ENCODE results near the gene BTBD18.

BTBD18 gene

DNA sequence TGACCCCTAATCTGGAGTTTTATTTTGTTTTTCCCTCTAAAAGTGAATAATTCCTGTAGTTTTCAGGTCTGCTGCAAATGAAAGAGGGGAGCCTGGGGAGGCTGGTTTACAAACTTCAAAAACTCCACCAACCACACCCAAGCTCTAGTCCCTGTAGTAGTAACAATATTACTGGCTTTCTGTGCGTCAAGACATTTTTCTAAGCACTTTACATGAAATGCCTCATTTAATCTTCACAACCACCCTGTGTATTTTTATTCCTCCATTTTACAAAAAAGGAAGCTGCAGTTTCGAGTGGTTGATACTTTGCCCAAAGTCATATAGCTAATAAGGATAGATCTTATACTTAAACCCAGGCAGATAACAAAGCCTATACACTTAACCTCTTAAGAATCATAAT, 33.5 kb upstream of the BTBD18 start:
- Histone ChIP-seq H4K91ac (ENCODE audit: low read depth, low read length, poor library complexity) (no peak overlapping the region), H3K9ac (ENCODE audit: low read depth, low read length, poor library complexity) (no peak overlapping the region)

DNA sequence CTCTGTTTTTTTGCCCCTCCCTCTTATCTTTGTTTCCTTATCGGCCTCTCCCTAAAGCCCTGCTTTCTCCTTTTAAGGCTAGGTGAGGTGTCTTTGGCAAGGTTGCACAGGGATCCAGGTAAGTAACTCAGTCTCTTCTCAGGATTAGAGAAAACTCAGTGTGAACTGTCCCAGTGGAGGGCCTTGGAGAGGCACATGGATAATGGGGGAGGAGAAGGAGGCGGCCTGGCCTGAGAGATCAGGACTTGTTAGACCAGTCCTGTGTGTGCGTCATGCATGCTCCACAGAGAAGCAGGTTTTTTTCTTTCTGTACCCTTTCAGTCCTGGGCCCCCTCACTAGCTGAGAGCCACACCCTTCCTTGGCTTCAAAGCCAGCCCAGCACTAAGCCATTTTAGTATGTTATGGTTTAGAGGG, 29.9 kb upstream of the BTBD18 start:
- DNase-seq (ENCODE audit: low spot score) = no peak
- Histone ChIP-seq H4K8ac (ENCODE audit: low read depth, low read length) (no peak overlapping the region), H2BK120ac (ENCODE audit: low read depth, low read length) (no peak overlapping the region), H3K9ac (ENCODE audit: low read depth, low read length, poor library complexity) (no peak overlapping the region), H2BK15ac (ENCODE audit: low read length) (no peak overlapping the region), H2AFZ (ENCODE audit: low read length) (no peak overlapping the region), H3K23ac (ENCODE audit: low read depth, low read length, poor library complexity) (no peak overlapping the region), H2BK5ac (ENCODE audit: low read length) (no peak overlapping the region), H3K79me1 (ENCODE audit: low read depth, low read length) (no peaks in the 10 kb centered on the region), H2AK5ac (ENCODE audit: low read depth, low read length) (no peak overlapping the region), H3K9me3 (replicated peaks in 1 of 2; ENCODE audit: control insufficient read depth in 2 of 2, insufficient read depth in 1 of 2, low read depth in 1 of 2, low read length in 2 of 2) (no peaks in the 10 kb centered on the region), H3K27ac (replicated peaks; ENCODE audit: low read length) (peak overlapping the region; percentile 24), H3K4me3 (ENCODE audit: low read length in 2 of 2) (no peak overlapping the region), H4K91ac (ENCODE audit: low read depth, low read length, poor library complexity) (no peak overlapping the region), H3K4me2 (ENCODE audit: insufficient read depth, low read length, poor library complexity, severe bottlenecking) (no peak overlapping the region), H3K4ac (ENCODE audit: low read length) (no peak overlapping the region), H3K27me3 (ENCODE audit: control insufficient read depth in 3 of 3, insufficient read depth in 3 of 3, low read depth in 1 of 3, low read length in 3 of 3) (no peaks in the 10 kb centered on the region), H3K4me1 (ENCODE audit: control insufficient read depth in 2 of 2, insufficient read depth in 1 of 2, low read depth in 1 of 2, low read length in 2 of 2) (peaks cover 19 to 23% of the 10 kb centered on the region in 2 donors), H3K14ac (ENCODE audit: low read length) (no peak overlapping the region), H2BK12ac (ENCODE audit: low read length) (no peak overlapping the region), H3K18ac (ENCODE audit: low read length) (no peak overlapping the region), H3K36me3 (replicated peaks in 1 of 2; ENCODE audit: control insufficient read depth in 2 of 2, insufficient read depth in 2 of 2, low read length in 2 of 2) (peaks cover 0 to 40% of the 10 kb centered on the region in 2 donors)
- no CpG with 5 or more reads among the region's 3 CpGs for WGBS, 2 donors (ENCODE audit: extremely low coverage in 2 of 2, insufficient read length in 2 of 2, insufficient replicate concordance in 1 of 2)

More for the DNA sequence above, 33.5 kb upstream of the BTBD18 start:
- no peak overlapping the region for H2AFZ ChIP-seq (ENCODE audit: low read length)
- H3K4ac ChIP-seq (ENCODE audit: low read length) = no peak overlapping the region
- H2BK15ac ChIP-seq (ENCODE audit: low read length) = no peak overlapping the region
- H2BK120ac ChIP-seq (ENCODE audit: low read depth, low read length) = no peak overlapping the region
- H3K4me2 ChIP-seq (ENCODE audit: insufficient read depth, low read length, poor library complexity, severe bottlenecking) = no peak overlapping the region
- H4K8ac ChIP-seq (ENCODE audit: low read depth, low read length) = no peak overlapping the region
- peaks cover 0 to 60% of the 10 kb centered on the region in 2 donors for H3K36me3 ChIP-seq (replicated peaks in 1 of 2; ENCODE audit: control insufficient read depth in 2 of 2, insufficient read depth in 2 of 2, low read length in 2 of 2)
- H2BK12ac ChIP-seq (ENCODE audit: low read length) = no peak overlapping the region
- no CpG with 5 or more reads among the region's 2 CpGs for WGBS, 2 donors (ENCODE audit: extremely low coverage in 2 of 2, insufficient read length in 2 of 2, insufficient replicate concordance in 1 of 2)
- H2BK5ac ChIP-seq (ENCODE audit: low read length) = no peak overlapping the region
- H3K14ac ChIP-seq (ENCODE audit: low read length) = no peak overlapping the region
- no peaks in the 10 kb centered on the region for H3K27me3 ChIP-seq (ENCODE audit: control insufficient read depth in 3 of 3, insufficient read depth in 3 of 3, low read depth in 1 of 3, low read length in 3 of 3)
- H3K4me1 ChIP-seq (ENCODE audit: control insufficient read depth in 2 of 2, insufficient read depth in 1 of 2, low read depth in 1 of 2, low read length in 2 of 2) = peaks cover 5 to 12% of the 10 kb centered on the region in 2 donors
- no peaks in the 10 kb centered on the region for H3K9me3 ChIP-seq (replicated peaks in 1 of 2; ENCODE audit: control insufficient read depth in 2 of 2, insufficient read depth in 1 of 2, low read depth in 1 of 2, low read length in 2 of 2)
- no peak overlapping the region for H2AK5ac ChIP-seq (ENCODE audit: low read depth, low read length)
- no peak overlapping the region for H3K27ac ChIP-seq (replicated peaks; ENCODE audit: low read length)
- no peak for DNase-seq (ENCODE audit: low spot score)
- H3K23ac ChIP-seq (ENCODE audit: low read depth, low read length, poor library complexity) = no peak overlapping the region
- H3K79me1 ChIP-seq (ENCODE audit: low read depth, low read length) = no peaks in the 10 kb centered on the region
- no peak overlapping the region for H3K18ac ChIP-seq (ENCODE audit: low read length)
- no peak overlapping the region for H3K4me3 ChIP-seq (ENCODE audit: low read length in 2 of 2)

DNA sequence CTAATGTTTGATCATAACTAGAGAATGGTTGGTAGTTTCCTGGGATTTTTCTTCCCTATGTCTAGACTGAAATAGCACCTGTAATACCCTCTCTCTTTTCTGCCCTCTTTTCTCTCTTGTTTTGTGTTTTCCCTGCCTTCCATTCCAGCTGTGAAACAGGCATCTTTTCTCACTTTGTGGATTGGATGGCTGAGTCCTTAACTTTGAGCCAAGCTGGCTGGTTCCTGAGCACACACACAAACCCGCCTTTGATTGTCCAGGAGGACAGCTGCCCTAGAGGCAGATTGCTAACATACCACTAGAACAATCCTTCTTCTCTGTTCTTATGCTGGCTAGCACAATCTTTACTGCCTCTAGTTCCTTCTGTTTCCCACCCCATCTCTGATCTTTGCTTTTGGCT, 27.7 kb upstream of the BTBD18 start:
- Histone ChIP-seq H3K9me3 (replicated peaks in 1 of 2; ENCODE audit: control insufficient read depth in 2 of 2, insufficient read depth in 1 of 2, low read depth in 1 of 2, low read length in 2 of 2) (no peaks in the 10 kb centered on the region), H3K27ac (replicated peaks; ENCODE audit: low read length) (peak overlapping the region; percentile 97), H2BK120ac (ENCODE audit: low read depth, low read length) (no peak overlapping the region), H3K23ac (ENCODE audit: low read depth, low read length, poor library complexity) (no peak overlapping the region), H3K36me3 (replicated peaks in 1 of 2; ENCODE audit: control insufficient read depth in 2 of 2, insufficient read depth in 2 of 2, low read length in 2 of 2) (peaks cover 0 to 35% of the 10 kb centered on the region in 2 donors), H2BK15ac (ENCODE audit: low read length) (no peak overlapping the region), H3K4me1 (ENCODE audit: control insufficient read depth in 2 of 2, insufficient read depth in 1 of 2, low read depth in 1 of 2, low read length in 2 of 2) (peaks cover 29 to 35% of the 10 kb centered on the region in 2 donors), H2AK5ac (ENCODE audit: low read depth, low read length) (no peak overlapping the region), H3K18ac (ENCODE audit: low read length) (no peak overlapping the region), H3K14ac (ENCODE audit: low read length) (no peak overlapping the region), H4K91ac (ENCODE audit: low read depth, low read length, poor library complexity) (no peak overlapping the region), H4K8ac (ENCODE audit: low read depth, low read length) (no peak overlapping the region), H2AFZ (ENCODE audit: low read length) (no peak overlapping the region), H3K27me3 (ENCODE audit: control insufficient read depth in 3 of 3, insufficient read depth in 3 of 3, low read depth in 1 of 3, low read length in 3 of 3) (no peaks in the 10 kb centered on the region), H2BK12ac (ENCODE audit: low read length) (no peak overlapping the region), H3K4ac (ENCODE audit: low read length) (no peak overlapping the region), H2BK5ac (ENCODE audit: low read length) (no peak overlapping the region), H3K79me1 (ENCODE audit: low read depth, low read length) (no peaks in the 10 kb centered on the region), H3K4me2 (ENCODE audit: insufficient read depth, low read length, poor library complexity, severe bottlenecking) (no peak overlapping the region), H3K4me3 (ENCODE audit: low read length in 2 of 2) (peak overlapping the region in 1 of 2 donors; percentile 25), H3K9ac (ENCODE audit: low read depth, low read length, poor library complexity) (no peak overlapping the region)
- no CpG with 5 or more reads among the region's 1 CpG for WGBS, 2 donors (ENCODE audit: extremely low coverage in 2 of 2, insufficient read length in 2 of 2, insufficient replicate concordance in 1 of 2)
- no peak for DNase-seq (ENCODE audit: low spot score)

DNA sequence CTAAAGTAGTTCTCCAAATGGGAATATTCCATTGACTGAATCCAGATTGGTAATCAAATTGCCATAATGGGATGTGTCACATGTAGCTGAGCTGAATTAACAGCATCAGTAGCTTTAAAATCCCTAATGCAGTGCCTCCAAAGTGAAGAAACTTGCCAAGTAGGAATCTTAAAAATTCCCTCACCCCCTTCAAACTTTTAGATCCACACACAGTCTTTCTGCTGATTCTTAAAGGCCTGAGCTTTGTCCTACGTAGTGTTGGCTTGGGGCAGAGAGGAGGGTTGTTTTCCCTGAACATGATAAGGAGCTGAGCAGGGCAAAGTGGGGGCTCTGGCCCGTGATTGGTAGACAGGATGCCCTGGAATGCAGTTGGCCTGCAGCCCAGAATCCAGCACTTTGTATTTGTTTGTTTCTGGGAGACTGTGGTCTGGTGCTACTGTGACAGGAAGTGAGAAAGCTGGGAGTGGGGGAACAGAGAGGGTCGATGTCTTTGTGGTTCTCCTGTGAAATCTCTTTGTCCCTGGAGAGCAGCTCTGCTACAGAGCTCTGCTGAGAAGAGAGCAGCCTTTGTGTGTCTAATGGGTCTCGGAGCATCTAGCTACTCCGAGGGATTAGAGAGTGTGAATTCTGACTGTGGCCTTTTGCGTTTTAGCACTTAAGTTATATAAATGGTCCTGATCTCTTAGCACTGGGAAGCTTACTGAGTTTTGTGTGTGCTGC, 26.9 kb upstream of the BTBD18 start:
- Histone ChIP-seq H3K4me1 (ENCODE audit: control insufficient read depth in 2 of 2, insufficient read depth in 1 of 2, low read depth in 1 of 2, low read length in 2 of 2) (peaks cover 29 to 35% of the 10 kb centered on the region in 2 donors), H3K4me3 (ENCODE audit: low read length in 2 of 2) (peak overlapping the region in 1 of 2 donors; percentile 25)
- DNase-seq (ENCODE audit: low spot score) = peak; percentile 87

More for the DNA sequence above, 26.9 kb upstream of the BTBD18 start:
- Histone ChIP-seq H2AK5ac (ENCODE audit: low read depth, low read length) (no peak overlapping the region), H2AFZ (ENCODE audit: low read length) (peak overlapping the region; percentile 5), H3K9me3 (replicated peaks in 1 of 2; ENCODE audit: control insufficient read depth in 2 of 2, insufficient read depth in 1 of 2, low read depth in 1 of 2, low read length in 2 of 2) (no peaks in the 10 kb centered on the region), H2BK5ac (ENCODE audit: low read length) (no peak overlapping the region), H3K14ac (ENCODE audit: low read length) (no peak overlapping the region), H3K4ac (ENCODE audit: low read length) (no peak overlapping the region), H2BK15ac (ENCODE audit: low read length) (no peak overlapping the region), H2BK120ac (ENCODE audit: low read depth, low read length) (no peak overlapping the region), H2BK12ac (ENCODE audit: low read length) (no peak overlapping the region), H3K79me1 (ENCODE audit: low read depth, low read length) (no peaks in the 10 kb centered on the region), H4K8ac (ENCODE audit: low read depth, low read length) (no peak overlapping the region), H4K91ac (ENCODE audit: low read depth, low read length, poor library complexity) (no peak overlapping the region), H3K4me2 (ENCODE audit: insufficient read depth, low read length, poor library complexity, severe bottlenecking) (peak overlapping the region; percentile 28), H3K27me3 (ENCODE audit: control insufficient read depth in 3 of 3, insufficient read depth in 3 of 3, low read depth in 1 of 3, low read length in 3 of 3) (no peaks in the 10 kb centered on the region), H3K36me3 (replicated peaks in 1 of 2; ENCODE audit: control insufficient read depth in 2 of 2, insufficient read depth in 2 of 2, low read length in 2 of 2) (peaks cover 0 to 39% of the 10 kb centered on the region in 2 donors), H3K9ac (ENCODE audit: low read depth, low read length, poor library complexity) (no peak overlapping the region), H3K27ac (replicated peaks; ENCODE audit: low read length) (peak overlapping the region; percentile 97), H3K23ac (ENCODE audit: low read depth, low read length, poor library complexity) (no peak overlapping the region), H3K18ac (ENCODE audit: low read length) (no peak overlapping the region)
- WGBS, 2 donors (ENCODE audit: extremely low coverage in 2 of 2, insufficient read length in 2 of 2, insufficient replicate concordance in 1 of 2) = no CpG with 5 or more reads among the region's 6 CpGs
